Measurements from ENCODE around the gene SH3GL2. TPM values are rescaled to one million over a fixed set of nuclear protein-coding genes. Genes with fewer than 3 reads are reported as not detected.

SH3GL2 gene
- total RNA-seq, 1 donor, result 0.43 TPM

- no peak overlapping the region for H3K4me3 ChIP-seq (ENCODE audit: low read depth, low read length)
- TF ChIP-seq CTCF (IDR thresholded peaks at IDR 0.05; ENCODE audit: insufficient read depth, low read depth, low read length), result no peak
- no peak for DNase-seq (ENCODE audit: low read depth)
These were observed 264.4 kb downstream of the SH3GL2 start for GRCh38 chr9:17843236-17843635.

Data from fibroblast of villous mesenchyme (primary cell).